CD14-positive monocyte (primary cell): ENCODE data around the gene MFRP. TPM values are rescaled to one million over a fixed set of nuclear protein-coding genes. Genes with fewer than 3 reads are reported as not detected.

Experiments used
- DNase-seq, 3 donors: peaks; one replicate each; pipeline ENCODE4 v3.0.0-alpha.2; 2011 to 2022
- H2AFZ ChIP-seq: 2 replicates; pipeline ENCODE4 v1.6.0; 2012; ENCODE audit warnings: mild to moderate bottlenecking, low read depth, low read length, inconsistent platforms; ENCODE audit not compliant: insufficient read depth, poor library complexity, severe bottlenecking
- H3K27ac ChIP-seq, 2 donors: 1 replicate in 1 of 2; 2 replicates in 1 of 2; pipeline ENCODE4 v1.5.1; 2012 to 2013; ENCODE audit warnings: low read length in 2 of 2, control low read depth in 1 of 2, inconsistent platforms in 1 of 2, low read depth in 1 of 2, mild to moderate bottlenecking in 1 of 2
- H3K27me3 ChIP-seq, 2 donors: one replicate each; pipeline versions ENCODE4 v1.6.0 to v1.6.1; 2011 to 2013; ENCODE audit warnings: low read length in 2 of 2; ENCODE audit not compliant: control insufficient read depth in 2 of 2, insufficient read depth in 2 of 2
- H3K36me3 ChIP-seq, 2 donors: replicated peaks in 1 of 2; 1 replicate in 1 of 2; 2 replicates in 1 of 2; pipeline versions ENCODE4 v1.5.1 to v1.6.1; 2012 to 2013; ENCODE audit warnings: low read length in 2 of 2, control low read depth in 1 of 2, inconsistent platforms in 1 of 2, mild to moderate bottlenecking in 1 of 2; ENCODE audit not compliant: insufficient read depth in 2 of 2, control insufficient read depth in 1 of 2
- H3K4me1 ChIP-seq, 2 donors: 1 replicate in 1 of 2; 2 replicates in 1 of 2; pipeline versions ENCODE4 v1.5.1 to v1.6.1; 2012 to 2013; ENCODE audit warnings: low read length in 2 of 2, control low read depth in 1 of 2, inconsistent platforms in 1 of 2, mild to moderate bottlenecking in 1 of 2, moderate library complexity in 1 of 2; ENCODE audit not compliant: insufficient read depth in 2 of 2, control insufficient read depth in 1 of 2
- H3K4me2 ChIP-seq: replicated peaks from 2 replicates; pipeline ENCODE3; 2012; ENCODE audit warnings: low read length, moderate library complexity, mild to moderate bottlenecking; ENCODE audit not compliant: poor library complexity, severe bottlenecking; ENCODE audit errors: extremely low read depth
- H3K4me3 ChIP-seq, 3 experiments: fragments of 200-600 bp in 1 of 3; sonication (generic) in 1 of 3; replicated peaks in 1 of 3; 1 replicate in 2 of 3; 2 replicates in 1 of 3; pipeline ENCODE4 v1.5.1; 2011 to 2013; ENCODE audit warnings: low read length in 3 of 3, mild to moderate bottlenecking in 3 of 3, control low read depth in 2 of 3, low read depth in 2 of 3, inconsistent platforms in 1 of 3, moderate library complexity in 1 of 3
- H3K79me2 ChIP-seq: 2 replicates; pipeline ENCODE4 v1.6.0; 2012; ENCODE audit warnings: mild to moderate bottlenecking, control low read depth, inconsistent platforms, low read length, moderate library complexity; ENCODE audit not compliant: insufficient read depth
- H3K9ac ChIP-seq: 2 replicates; pipeline ENCODE4 v1.6.0; 2017; ENCODE audit warnings: low read length, mild to moderate bottlenecking; ENCODE audit not compliant: insufficient read depth, poor library complexity, severe bottlenecking
- H3K9me3 ChIP-seq, 2 donors: replicated peaks in 1 of 2; 1 replicate in 1 of 2; 2 replicates in 1 of 2; pipeline versions ENCODE4 v1.5.1 to v1.6.1; 2012 to 2013; ENCODE audit warnings: low read length in 2 of 2, control low read depth in 1 of 2; ENCODE audit not compliant: control insufficient read depth in 1 of 2, insufficient read depth in 1 of 2
- H4K20me1 ChIP-seq: 2 replicates; pipeline ENCODE4 v1.6.0; 2012; ENCODE audit warnings: mild to moderate bottlenecking, low read length, control low read depth, moderate library complexity; ENCODE audit not compliant: insufficient read depth
- H3K27ac Mint-ChIP-seq, 7 donors: one replicate each; pipeline ENCODE4 v1.8.0; 2020; ENCODE audit warnings: mild to moderate bottlenecking in 7 of 7, mixed read lengths in 7 of 7, moderate library complexity in 6 of 7, inconsistent platforms in 2 of 7
- H3K27me3 Mint-ChIP-seq, 3 donors: one replicate each; pipeline ENCODE4 v1.8.0; 2021 to 2022; ENCODE audit warnings: low read depth in 3 of 3, mild to moderate bottlenecking in 3 of 3, mixed read lengths in 3 of 3, moderate library complexity in 3 of 3, inconsistent platforms in 1 of 3
- H3K36me3 Mint-ChIP-seq, 2 donors: one replicate each; pipeline ENCODE4 v1.8.0; 2020; ENCODE audit warnings: mixed read lengths in 2 of 2, inconsistent platforms in 1 of 2, mild to moderate bottlenecking in 1 of 2
- H3K4me1 Mint-ChIP-seq: one replicate; pipeline ENCODE4 v1.8.0; 2020; ENCODE audit warnings: mild to moderate bottlenecking, mixed read lengths
- H3K4me3 Mint-ChIP-seq, 2 donors: one replicate each; pipeline ENCODE4 v1.8.0; 2020; ENCODE audit warnings: mild to moderate bottlenecking in 2 of 2, mixed read lengths in 2 of 2, moderate library complexity in 1 of 2
- H3K9me3 Mint-ChIP-seq, 7 donors: one replicate each; pipeline ENCODE4 v1.8.0; 2020 to 2022; ENCODE audit warnings: mixed read lengths in 7 of 7, mild to moderate bottlenecking in 6 of 7, moderate library complexity in 6 of 7, inconsistent platforms in 2 of 7
- WGBS: methylation state at CpG from one replicate; pipeline ENCODE4 v1.1.5; 2013; ENCODE audit warnings: missing lambda C conversion rate; ENCODE audit not compliant: insufficient coverage; 5-methylcytosine and 5-hydroxymethylcytosine counted together
- intact Hi-C, 2 donors: fragments of 100-400 bp; cut with micrococcal nuclease; formaldehyde crosslinking; loops; one replicate each; pipeline versions ENCODE4 v1.15.0 to v1.15.1; 2023
- polyA plus RNA-seq, 3 donors: library from polyadenylated mRNA; depleted of rRNA in 1 of 3; unstranded in 2 of 3; stranded (reverse) in 1 of 3; fragments of 300-500 nt in 2 of 3; fragments of >200 nt in 1 of 3; fragmentation: Illumina TruSeq in 2 of 3; gene quantifications; 1 replicate in 2 of 3; 2 replicates in 1 of 3; pipeline ENCODE4 v1.2.3, GENCODE V29; 2012 to 2021
- TF ChIP-seq, protein P1 (sequence below): fragments of 200-600 bp; IDR thresholded peaks from one replicate; pipeline ENCODE4 v1.8.0; 2022; ENCODE audit warnings: antibody characterized with exemption, mild to moderate bottlenecking

Gene MFRP
- polyA plus RNA-seq, 3 donors, result not detected

DNA sequence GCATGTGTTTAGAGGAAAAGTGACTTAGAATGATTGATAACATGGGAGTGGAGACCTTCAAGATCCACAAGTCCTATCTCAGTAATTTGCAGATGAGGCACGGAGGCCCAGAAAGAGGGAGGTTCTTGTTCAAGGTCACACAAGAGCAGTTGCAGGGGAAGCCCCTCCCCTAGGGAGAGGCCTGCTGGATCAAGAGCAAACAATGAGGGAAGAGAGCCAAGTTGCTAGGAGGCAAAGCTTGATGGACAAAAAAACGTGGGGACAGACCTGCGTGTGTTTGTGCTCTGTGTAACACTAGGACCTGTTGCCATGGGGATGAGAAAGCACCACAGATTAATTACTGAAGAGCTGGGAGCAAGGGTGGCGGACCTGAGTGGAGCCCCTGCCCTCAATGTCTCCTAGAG is 6.4 kb upstream of the MFRP start:
- no peaks in the 10 kb centered on the region for H3K79me2 ChIP-seq
- H3K27me3 Mint-ChIP-seq, result peaks cover 31 to 57% (median 32%) of the 10 kb centered on the region in 3 donors
- H3K9ac ChIP-seq, result no peak overlapping the region
- H2AFZ ChIP-seq, result no peak overlapping the region
- H3K27ac Mint-ChIP-seq, result no peak overlapping the region
- DNase-seq, result no peak
- no peak overlapping the region for H3K27ac ChIP-seq
- no peaks in the 10 kb centered on the region for H3K36me3 Mint-ChIP-seq
- no peak overlapping the region for H3K4me2 ChIP-seq
- H3K9me3 ChIP-seq, result no peaks in the 10 kb centered on the region
- WGBS, result 75% methylated on average over 3 of the region's 4 CpGs
- no peaks in the 10 kb centered on the region for H4K20me1 ChIP-seq
- TF ChIP-seq, protein P1, sequence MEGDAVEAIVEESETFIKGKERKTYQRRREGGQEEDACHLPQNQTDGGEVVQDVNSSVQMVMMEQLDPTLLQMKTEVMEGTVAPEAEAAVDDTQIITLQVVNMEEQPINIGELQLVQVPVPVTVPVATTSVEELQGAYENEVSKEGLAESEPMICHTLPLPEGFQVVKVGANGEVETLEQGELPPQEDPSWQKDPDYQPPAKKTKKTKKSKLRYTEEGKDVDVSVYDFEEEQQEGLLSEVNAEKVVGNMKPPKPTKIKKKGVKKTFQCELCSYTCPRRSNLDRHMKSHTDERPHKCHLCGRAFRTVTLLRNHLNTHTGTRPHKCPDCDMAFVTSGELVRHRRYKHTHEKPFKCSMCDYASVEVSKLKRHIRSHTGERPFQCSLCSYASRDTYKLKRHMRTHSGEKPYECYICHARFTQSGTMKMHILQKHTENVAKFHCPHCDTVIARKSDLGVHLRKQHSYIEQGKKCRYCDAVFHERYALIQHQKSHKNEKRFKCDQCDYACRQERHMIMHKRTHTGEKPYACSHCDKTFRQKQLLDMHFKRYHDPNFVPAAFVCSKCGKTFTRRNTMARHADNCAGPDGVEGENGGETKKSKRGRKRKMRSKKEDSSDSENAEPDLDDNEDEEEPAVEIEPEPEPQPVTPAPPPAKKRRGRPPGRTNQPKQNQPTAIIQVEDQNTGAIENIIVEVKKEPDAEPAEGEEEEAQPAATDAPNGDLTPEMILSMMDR, result no peak
- peaks cover 0 to 2% (median 0%) of the 10 kb centered on the region in 7 donors for H3K9me3 Mint-ChIP-seq
- H3K27me3 ChIP-seq, result peaks cover 8 to 29% of the 10 kb centered on the region in 2 donors
- peaks cover 0 to 7% of the 10 kb centered on the region in 2 donors for H3K4me1 ChIP-seq
- no peak overlapping the region for H3K4me3 Mint-ChIP-seq
- H3K4me1 Mint-ChIP-seq, result peaks cover 6% of the 10 kb centered on the region
- intact Hi-C loops, result no loop called here
- H3K36me3 ChIP-seq, result no peaks in the 10 kb centered on the region
- H3K4me3 ChIP-seq, result no peak overlapping the region

GRCh38 chr11:119351232-119351631 is 4.7 kb upstream of the MFRP start:
- Mint-ChIP-seq H3K4me1 (peaks cover 2% of the 10 kb centered on the region), H3K27ac (no peak overlapping the region), H3K36me3 (no peaks in the 10 kb centered on the region), H3K27me3 (peaks cover 30 to 51% (median 30%) of the 10 kb centered on the region in 3 donors), H3K4me3 (peak overlapping the region in 1 of 2 donors; percentile 56), H3K9me3 (peaks cover 0 to 2% (median 0%) of the 10 kb centered on the region in 7 donors)
- intact Hi-C loops, result no loop called here
- Histone ChIP-seq H3K4me1 (peaks cover 0 to under 1% of the 10 kb centered on the region in 2 donors), H3K36me3 (no peaks in the 10 kb centered on the region), H3K27me3 (peaks cover 8 to 26% of the 10 kb centered on the region in 2 donors), H3K4me2 (no peak overlapping the region), H3K27ac (no peak overlapping the region), H3K4me3 (no peak overlapping the region), H4K20me1 (no peaks in the 10 kb centered on the region), H2AFZ (no peak overlapping the region), H3K9me3 (no peaks in the 10 kb centered on the region), H3K9ac (no peak overlapping the region), H3K79me2 (no peaks in the 10 kb centered on the region)
- no CpG with 5 or more reads among the region's 2 CpGs for WGBS
- TF ChIP-seq, protein P1, result no peak
- no peak for DNase-seq
